Stimulated activated CD8-positive, alpha-beta memory T cell treated with anti-CD3 and anti-CD28 coated beads, Interleukin-2, amount 100 ng/mL, for 48 hours (primary cell): ENCODE data around the gene SPC24.

Source experiments
- DNase-seq, 2 donors: peaks; one replicate each; pipeline ENCODE4 v3.0.0-alpha.2; 2020; ENCODE audit warnings: low read depth in 2 of 2

Gene SPC24

GRCh38 chr19:11096210-11096841 lies 59.3 kb downstream of the SPC24 start:
- no peak for DNase-seq
